Measurements from ENCODE around the gene SH3BP5. TPM values are rescaled to one million over a fixed set of nuclear protein-coding genes. Genes with fewer than 3 reads are reported as not detected.

The SH3BP5 gene
- total and polyA plus RNA-seq, 2 experiments from 2014 or later, result 37.8 to 39.2 TPM

- no peak for DNase-seq
- Histone ChIP-seq H3K9me3 (ENCODE audit: low read depth) (no peaks in the 10 kb centered on the region), H3K36me3 (ENCODE audit: low read depth) (peaks cover 65% of the 10 kb centered on the region), H2AFZ (no peak overlapping the region), H3K4me1 (ENCODE audit: insufficient read depth) (peaks cover 16% of the 10 kb centered on the region), H3K27ac (no peak overlapping the region), H3K9ac (no peak overlapping the region), H3K4me2 (ENCODE audit: unreplicated experiment) (no peak overlapping the region), H3K27me3 (replicated peaks; ENCODE audit: insufficient read depth) (no peaks in the 10 kb centered on the region), H3K79me2 (ENCODE audit: insufficient read depth) (peaks cover 100% of the 10 kb centered on the region), H3F3A (ENCODE audit: insufficient read depth) (peaks cover 4% of the 10 kb centered on the region), H3K4me3 (no peak overlapping the region), H4K20me1 (ENCODE audit: insufficient read depth) (no peaks in the 10 kb centered on the region), H3K9me2 (ENCODE audit: insufficient read depth) (no peaks in the 10 kb centered on the region)
- no peak for TF ChIP-seq EZH2phosphoT487 (IDR thresholded peaks at IDR 0.05; ENCODE audit: insufficient read depth, low read depth)
- TF ChIP-seq EZH2 (IDR thresholded peaks at IDR 0.05; ENCODE audit: insufficient read depth, poor library complexity, severe bottlenecking), result no peak
- in situ Hi-C loops (cut with MboI), result no loop called here
Observed at GRCh38 chr3:15211937-15212336, 120.4 kb downstream of the SH3BP5 start.

GRCh38 chr3:15207836-15208504 lies 124.4 kb downstream of the SH3BP5 start:
- Histone ChIP-seq H3K4me1 (ENCODE audit: insufficient read depth) (peaks cover 22% of the 10 kb centered on the region), H3K4me3 (peak overlapping the region; percentile 86), H3K79me2 (ENCODE audit: insufficient read depth) (peaks cover 66% of the 10 kb centered on the region), H3K27me3 (replicated peaks; ENCODE audit: insufficient read depth) (no peaks in the 10 kb centered on the region), H3K9me3 (ENCODE audit: low read depth) (no peaks in the 10 kb centered on the region), H3K27ac (peak overlapping the region; percentile 73), H3K36me3 (ENCODE audit: low read depth) (peaks cover 27% of the 10 kb centered on the region), H3K4me2 (ENCODE audit: unreplicated experiment) (peak overlapping the region; percentile 92), H3K9me2 (ENCODE audit: insufficient read depth) (no peaks in the 10 kb centered on the region), H3K9ac (peak overlapping the region; percentile 93), H3F3A (ENCODE audit: insufficient read depth) (peaks cover 24% of the 10 kb centered on the region; the same call in 1 of the 2 replicates), H4K20me1 (ENCODE audit: insufficient read depth) (no peaks in the 10 kb centered on the region), H2AFZ (no peak overlapping the region)
- DNase-seq, result peak; percentile 57
- in situ Hi-C loops (cut with MboI), result no loop called here
- no peak for TF ChIP-seq EZH2phosphoT487 (IDR thresholded peaks at IDR 0.05; ENCODE audit: insufficient read depth, low read depth)
- TF ChIP-seq EZH2 (IDR thresholded peaks at IDR 0.05; ENCODE audit: insufficient read depth, poor library complexity, severe bottlenecking), result no peak
- WGBS, 2 experiments (ENCODE audit: low coverage in 1 of 2, low lambda C conversion rate in 2 of 2, missing lambda C conversion rate in 2 of 2), result 79 to 83% methylated on average over 5 of the region's 5 CpGs

GRCh38 chr3:15206662-15207576 lies 125.5 kb downstream of the SH3BP5 start:
- Histone ChIP-seq H3K9me3 (ENCODE audit: low read depth) (no peaks in the 10 kb centered on the region), H4K20me1 (ENCODE audit: insufficient read depth) (no peaks in the 10 kb centered on the region), H3K4me1 (ENCODE audit: insufficient read depth) (peaks cover 22% of the 10 kb centered on the region), H3K4me3 (peak overlapping the region; percentile 86), H3K27ac (peak overlapping the region; percentile 73), H3K36me3 (ENCODE audit: low read depth) (peaks cover 18% of the 10 kb centered on the region), H3K9ac (peak overlapping the region; percentile 93), H3F3A (ENCODE audit: insufficient read depth) (peaks cover 24% of the 10 kb centered on the region; the same call in 1 of the 2 replicates), H2AFZ (peak overlapping the region; percentile 70), H3K79me2 (ENCODE audit: insufficient read depth) (peaks cover 55% of the 10 kb centered on the region), H3K4me2 (ENCODE audit: unreplicated experiment) (peak overlapping the region; percentile 92), H3K9me2 (ENCODE audit: insufficient read depth) (no peaks in the 10 kb centered on the region), H3K27me3 (replicated peaks; ENCODE audit: insufficient read depth) (no peaks in the 10 kb centered on the region)
- TF ChIP-seq EZH2 (IDR thresholded peaks at IDR 0.05; ENCODE audit: insufficient read depth, poor library complexity, severe bottlenecking), result no peak
- no peak for TF ChIP-seq EZH2phosphoT487 (IDR thresholded peaks at IDR 0.05; ENCODE audit: insufficient read depth, low read depth)
- in situ Hi-C loops (cut with MboI), result no loop called here
- DNase-seq, result peak; percentile 71
- WGBS, 2 experiments (ENCODE audit: low coverage in 1 of 2, low lambda C conversion rate in 2 of 2, missing lambda C conversion rate in 2 of 2), result 3 to 6% methylated on average over 24 to 30 of the region's 30 CpGs

- Histone ChIP-seq H3K9ac (peak within 1 kb of the TSS; percentile 93), H2AFZ (peak within 1 kb of the TSS; percentile 92), H3K9me3 (ENCODE audit: low read depth) (no peaks in the 10 kb centered on the region), H3K27ac (peak within 1 kb of the TSS; percentile 73), H3K27me3 (replicated peaks; ENCODE audit: insufficient read depth) (no peaks in the 10 kb centered on the region), H3K4me1 (ENCODE audit: insufficient read depth) (peaks cover 22% of the 10 kb centered on the region), H3K36me3 (ENCODE audit: low read depth) (peaks cover 13% of the 10 kb centered on the region), H3K4me2 (ENCODE audit: unreplicated experiment) (peak within 1 kb of the TSS; percentile 97), H3K9me2 (ENCODE audit: insufficient read depth) (no peaks in the 10 kb centered on the region), H4K20me1 (ENCODE audit: insufficient read depth) (no peaks in the 10 kb centered on the region), H3F3A (ENCODE audit: insufficient read depth) (peaks cover 24% of the 10 kb centered on the region; the same call in 1 of the 2 replicates), H3K4me3 (peak within 1 kb of the TSS; percentile 86), H3K79me2 (ENCODE audit: insufficient read depth) (peaks cover 47% of the 10 kb centered on the region)
- TF ChIP-seq EZH2 (IDR thresholded peaks at IDR 0.05; ENCODE audit: insufficient read depth, poor library complexity, severe bottlenecking), result no peak
- no peak for TF ChIP-seq EZH2phosphoT487 (IDR thresholded peaks at IDR 0.05; ENCODE audit: insufficient read depth, low read depth)
- WGBS, 2 experiments (ENCODE audit: low coverage in 1 of 2, low lambda C conversion rate in 2 of 2, missing lambda C conversion rate in 2 of 2), result 1% methylated on average over 63 to 74 of the region's 92 CpGs
- in situ Hi-C loops (cut with MboI), result no loop called here
- DNase-seq, result peak; percentile 99
Observed at GRCh38 chr3:15205934-15206661, 126.3 kb downstream of the SH3BP5 start, which contains the start of gene CAPN7. TSS of gene CAPN7 (plus strand) at chr3:15206246. CDS start at chr3:15206496, 250 bp downstream.
